HepG2 (cell line): ENCODE data around the gene AHNAK. TPM values are rescaled to one million over a fixed set of nuclear protein-coding genes. Genes with fewer than 3 reads are reported as not detected.

Experiments
- AGO2 ChIP-seq: fragments of 200-400 bp; formaldehyde crosslinking; optimal IDR thresholded peaks from 2 replicates; pipeline ENCODE3; 2017; ENCODE audit warnings: mild to moderate bottlenecking, low read depth, low read length, moderate library complexity
- CAMTA2 ChIP-seq: sonication (generic); formaldehyde crosslinking; IDR thresholded peaks from 2 replicates; pipeline ENCODE4 v1.4.0; 2020; ENCODE audit warnings: mild to moderate bottlenecking, missing genetic modification reagents, borderline replicate concordance
- CENPX ChIP-seq: sonication (generic); formaldehyde crosslinking; IDR thresholded peaks from 2 replicates; pipeline ENCODE4 v1.9.0; 2021; ENCODE audit warnings: mild to moderate bottlenecking, missing genetic modification reagents, moderate library complexity
- CREB1 ChIP-seq, 2 experiments: fragments of 450-650 bp in 1 of 2; IDR thresholded peaks; 2 replicates each; pipeline ENCODE4 v1.6.1; 2016 to 2017; ENCODE audit warnings: control low read depth in 1 of 2, mild to moderate bottlenecking in 1 of 2, missing compliant biosample characterization in 1 of 2, missing genetic modification characterization in 1 of 2
- ELF1 ChIP-seq: sonication (generic); formaldehyde crosslinking; IDR thresholded peaks from 2 replicates; pipeline ENCODE4 v1.4.0; 2020; ENCODE audit warnings: missing genetic modification reagents
- FLYWCH1 ChIP-seq: sonication (generic); formaldehyde crosslinking; IDR thresholded peaks from 2 replicates; pipeline ENCODE4 v1.8.1; 2023; ENCODE audit warnings: mild to moderate bottlenecking, missing genetic modification reagents
- GMEB2 ChIP-seq: IDR thresholded peaks from 2 replicates; pipeline ENCODE4 v1.6.1; 2016; ENCODE audit warnings: missing biosample characterization, missing genetic modification reagents, low read depth
- MTA3 ChIP-seq: sonication (generic); formaldehyde crosslinking; IDR thresholded peaks from 2 replicates; pipeline ENCODE4 v1.4.0; 2020; ENCODE audit warnings: missing genetic modification reagents
- NFE2L1 ChIP-seq: sonication (generic); formaldehyde crosslinking; IDR thresholded peaks from 2 replicates; pipeline ENCODE4 v1.4.0; 2020; ENCODE audit warnings: missing genetic modification reagents, mild to moderate bottlenecking, borderline replicate concordance
- NFIB ChIP-seq: sonication (generic); formaldehyde crosslinking; IDR thresholded peaks from 2 replicates; pipeline ENCODE4 v1.9.0; 2021; ENCODE audit warnings: missing genetic modification reagents, mild to moderate bottlenecking, borderline replicate concordance
- NFYC ChIP-seq: IDR thresholded peaks from 2 replicates; pipeline ENCODE4 v1.6.1; 2016; ENCODE audit warnings: missing genetic modification reagents, missing compliant biosample characterization
- NKX3-1 ChIP-seq: sonication (generic); formaldehyde crosslinking; IDR thresholded peaks from 2 replicates; pipeline ENCODE4 v1.5.0; 2020; ENCODE audit warnings: missing genetic modification reagents
- RARG ChIP-seq: sonication (generic); formaldehyde crosslinking; IDR thresholded peaks from 2 replicates; pipeline ENCODE4 v1.4.0; 2020; ENCODE audit warnings: low read depth, mild to moderate bottlenecking, missing genetic modification reagents
- SRF ChIP-seq: IDR thresholded peaks from 2 replicates; pipeline ENCODE4 v1.6.1; 2011; ENCODE audit warnings: mild to moderate bottlenecking, low read depth, low read length, moderate library complexity
- TFDP1 ChIP-seq: IDR thresholded peaks from 2 replicates; pipeline ENCODE4 v1.6.1; 2016; ENCODE audit warnings: missing compliant biosample characterization, missing genetic modification reagents, borderline replicate concordance
- ZNF501 ChIP-seq: sonication (generic); formaldehyde crosslinking; IDR thresholded peaks from 2 replicates; pipeline ENCODE4 v1.5.1; 2020; ENCODE audit warnings: mild to moderate bottlenecking, moderate library complexity, missing genetic modification reagents
- ZSCAN22 ChIP-seq: sonication (generic); formaldehyde crosslinking; IDR thresholded peaks from 2 replicates; pipeline ENCODE4 v1.4.0; 2020; ENCODE audit warnings: mild to moderate bottlenecking, missing genetic modification reagents
- ZSCAN25 ChIP-seq: sonication (generic); formaldehyde crosslinking; IDR thresholded peaks from 2 replicates; pipeline ENCODE4 v1.8.0; 2022; ENCODE audit warnings: mild to moderate bottlenecking, missing genetic modification reagents
- polyA plus RNA-seq, 8 experiments: library from polyadenylated mRNA; depleted of rRNA in 3 of 8; stranded (reverse) in 7 of 8; unstranded in 1 of 8; fragments of >200 nt; fragmentation: Illumina TruSeq in 4 of 8; extraction: Trizol in 4 of 8; gene quantifications; 2 replicates each; pipeline versions ENCODE4 v1.2.1 to v1.2.3, GENCODE V29; 2011 to 2016; ENCODE audit warnings: low read depth in 4 of 8, missing spikeins in 1 of 8, mixed read lengths in 1 of 8; ENCODE audit not compliant: insufficient read depth in 1 of 8
- total RNA-seq, 5 experiments: library from RNA; depleted of rRNA; stranded (reverse); fragments of >200 nt; fragmentation: Illumina TruSeq; extraction: Trizol; gene quantifications; 2 replicates each; pipeline ENCODE4 v1.2.3, GENCODE V29; 2016; ENCODE audit warnings: low read depth in 1 of 5
- TF ChIP-seq, protein P1 (sequence below): sonication (generic); formaldehyde crosslinking; IDR thresholded peaks from 2 replicates; pipeline ENCODE4 v1.5.1; 2020; ENCODE audit warnings: mild to moderate bottlenecking, missing genetic modification reagents, moderate library complexity
- TF ChIP-seq, protein P2 (sequence below): IDR thresholded peaks from 2 replicates; pipeline ENCODE4 v1.6.1; 2018; ENCODE audit warnings: missing genetic modification reagents
- TF ChIP-seq, protein P3 (sequence below): sonication (generic); formaldehyde crosslinking; conservative IDR thresholded peaks from 2 replicates; pipeline ENCODE4 v1.5.0; 2020; ENCODE audit warnings: missing genetic modification reagents

The AHNAK gene
- total and polyA plus RNA-seq, 2 of the 13 experiments (the other 11 are each of a cell fraction or from before 2014, with no cell fraction given): 23.4 to 25.0 TPM

- TF ChIP-seq, protein P1, sequence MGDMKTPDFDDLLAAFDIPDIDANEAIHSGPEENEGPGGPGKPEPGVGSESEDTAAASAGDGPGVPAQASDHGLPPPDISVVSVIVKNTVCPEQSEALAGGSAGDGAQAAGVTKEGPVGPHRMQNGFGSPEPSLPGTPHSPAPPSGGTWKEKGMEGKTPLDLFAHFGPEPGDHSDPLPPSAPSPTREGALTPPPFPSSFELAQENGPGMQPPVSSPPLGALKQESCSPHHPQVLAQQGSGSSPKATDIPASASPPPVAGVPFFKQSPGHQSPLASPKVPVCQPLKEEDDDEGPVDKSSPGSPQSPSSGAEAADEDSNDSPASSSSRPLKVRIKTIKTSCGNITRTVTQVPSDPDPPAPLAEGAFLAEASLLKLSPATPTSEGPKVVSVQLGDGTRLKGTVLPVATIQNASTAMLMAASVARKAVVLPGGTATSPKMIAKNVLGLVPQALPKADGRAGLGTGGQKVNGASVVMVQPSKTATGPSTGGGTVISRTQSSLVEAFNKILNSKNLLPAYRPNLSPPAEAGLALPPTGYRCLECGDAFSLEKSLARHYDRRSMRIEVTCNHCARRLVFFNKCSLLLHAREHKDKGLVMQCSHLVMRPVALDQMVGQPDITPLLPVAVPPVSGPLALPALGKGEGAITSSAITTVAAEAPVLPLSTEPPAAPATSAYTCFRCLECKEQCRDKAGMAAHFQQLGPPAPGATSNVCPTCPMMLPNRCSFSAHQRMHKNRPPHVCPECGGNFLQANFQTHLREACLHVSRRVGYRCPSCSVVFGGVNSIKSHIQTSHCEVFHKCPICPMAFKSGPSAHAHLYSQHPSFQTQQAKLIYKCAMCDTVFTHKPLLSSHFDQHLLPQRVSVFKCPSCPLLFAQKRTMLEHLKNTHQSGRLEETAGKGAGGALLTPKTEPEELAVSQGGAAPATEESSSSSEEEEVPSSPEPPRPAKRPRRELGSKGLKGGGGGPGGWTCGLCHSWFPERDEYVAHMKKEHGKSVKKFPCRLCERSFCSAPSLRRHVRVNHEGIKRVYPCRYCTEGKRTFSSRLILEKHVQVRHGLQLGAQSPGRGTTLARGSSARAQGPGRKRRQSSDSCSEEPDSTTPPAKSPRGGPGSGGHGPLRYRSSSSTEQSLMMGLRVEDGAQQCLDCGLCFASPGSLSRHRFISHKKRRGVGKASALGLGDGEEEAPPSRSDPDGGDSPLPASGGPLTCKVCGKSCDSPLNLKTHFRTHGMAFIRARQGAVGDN: peak; percentile 89
- TF ChIP-seq SRF (peak; percentile 71; the same call in 1 of the 2 replicates), ZSCAN25 (CRISPR knock-in tag) (no peak; the same call in none of the 2 replicates), NFYC (CRISPR knock-in tag) (peak; percentile 84), CENPX (CRISPR knock-in tag) (no peak), ELF1 (peak; percentile 90), NKX3-1 (CRISPR knock-in tag) (no peak), NFIB (CRISPR knock-in tag) (no peak), TFDP1 (peak; percentile 80), FLYWCH1 (no peak), ZNF501 (CRISPR knock-in tag) (peak; percentile 87), CREB1 (IDR thresholded peaks at IDR 0.05) (peak; percentile 95), CREB1 (CRISPR knock-in tag; IDR thresholded peaks at IDR 0.05) (peak; percentile 99), AGO2 (peak; percentile 78), RARG (no peak), MTA3 (CRISPR knock-in tag) (no peak), GMEB2 (CRISPR knock-in tag) (peak; percentile 74), ZSCAN22 (no peak), NFE2L1 (CRISPR knock-in tag) (no peak), CAMTA2 (CRISPR knock-in tag) (no peak)
- TF ChIP-seq, protein P2, sequence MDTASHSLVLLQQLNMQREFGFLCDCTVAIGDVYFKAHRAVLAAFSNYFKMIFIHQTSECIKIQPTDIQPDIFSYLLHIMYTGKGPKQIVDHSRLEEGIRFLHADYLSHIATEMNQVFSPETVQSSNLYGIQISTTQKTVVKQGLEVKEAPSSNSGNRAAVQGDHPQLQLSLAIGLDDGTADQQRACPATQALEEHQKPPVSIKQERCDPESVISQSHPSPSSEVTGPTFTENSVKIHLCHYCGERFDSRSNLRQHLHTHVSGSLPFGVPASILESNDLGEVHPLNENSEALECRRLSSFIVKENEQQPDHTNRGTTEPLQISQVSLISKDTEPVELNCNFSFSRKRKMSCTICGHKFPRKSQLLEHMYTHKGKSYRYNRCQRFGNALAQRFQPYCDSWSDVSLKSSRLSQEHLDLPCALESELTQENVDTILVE (CRISPR knock-in tag): peak; percentile 97
- TF ChIP-seq, protein P3, sequence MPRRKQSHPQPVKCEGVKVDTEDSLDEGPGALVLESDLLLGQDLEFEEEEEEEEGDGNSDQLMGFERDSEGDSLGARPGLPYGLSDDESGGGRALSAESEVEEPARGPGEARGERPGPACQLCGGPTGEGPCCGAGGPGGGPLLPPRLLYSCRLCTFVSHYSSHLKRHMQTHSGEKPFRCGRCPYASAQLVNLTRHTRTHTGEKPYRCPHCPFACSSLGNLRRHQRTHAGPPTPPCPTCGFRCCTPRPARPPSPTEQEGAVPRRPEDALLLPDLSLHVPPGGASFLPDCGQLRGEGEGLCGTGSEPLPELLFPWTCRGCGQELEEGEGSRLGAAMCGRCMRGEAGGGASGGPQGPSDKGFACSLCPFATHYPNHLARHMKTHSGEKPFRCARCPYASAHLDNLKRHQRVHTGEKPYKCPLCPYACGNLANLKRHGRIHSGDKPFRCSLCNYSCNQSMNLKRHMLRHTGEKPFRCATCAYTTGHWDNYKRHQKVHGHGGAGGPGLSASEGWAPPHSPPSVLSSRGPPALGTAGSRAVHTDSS: no peak
Measured at GRCh38 chr11:62591448-62592145, 45.0 kb upstream of the AHNAK start, which contains the start of gene TUT1 (continued).
